LNCaP clone FGC (cell line): ENCODE measurements around the gene TXNL4A.
A peak's percentile ranks its signal among the peaks of the same experiment; 100 is the strongest.
"Not testable (repeated sequence)": the region's sequence is repeated elsewhere in the genome, so short reads cannot be mapped to it uniquely, and the experiment has no call there.

Experiments
- DNase-seq: peaks from one replicate; pipeline ENCODE4 v3.0.0-alpha.2; 2011; ENCODE audit warnings: low read depth
- H3K4me3 ChIP-seq: 2 replicates; pipeline ENCODE4 v1.5.1; 2011; ENCODE audit warnings: mild to moderate bottlenecking, low read depth, low read length, control low read depth
- CTCF ChIP-seq: IDR thresholded peaks from 2 replicates; pipeline ENCODE4 v1.5.1; 2012; ENCODE audit warnings: mild to moderate bottlenecking; ENCODE audit not compliant: control insufficient read depth, insufficient read depth; ENCODE audit errors: extremely low read depth

Gene TXNL4A

GRCh38 chr18:80029690-80030089, 41.3 kb upstream of the TXNL4A start:
- no peak overlapping the region for H3K4me3 ChIP-seq
- TF ChIP-seq CTCF, result no peak
- DNase-seq, result no peak

GRCh38 chr18:80027719-80028118, 39.4 kb upstream of the TXNL4A start:
- not testable (repeated sequence) for DNase-seq, H3K4me3 ChIP-seq

- TF ChIP-seq CTCF, result no peak
- no peak overlapping the region for H3K4me3 ChIP-seq
These were observed 38.0 kb upstream of the TXNL4A start for GRCh38 chr18:80026363-80026762.

GRCh38 chr18:80023173-80023572, 34.8 kb upstream of the TXNL4A start:
- H3K4me3 ChIP-seq, result no peak overlapping the region
- peak; percentile 22; the same call in 1 of the 2 replicates for TF ChIP-seq CTCF
- no peak for DNase-seq

More at GRCh38 chr18:80026363-80026762, 38.0 kb upstream of the TXNL4A start:
- DNase-seq, result no peak

GRCh38 chr18:80022613-80023012, 34.2 kb upstream of the TXNL4A start:
- no peak for DNase-seq
- H3K4me3 ChIP-seq, result no peak overlapping the region
- TF ChIP-seq CTCF, result no peak

- no peak overlapping the region for H3K4me3 ChIP-seq
- no peak for DNase-seq
- TF ChIP-seq CTCF, result no peak
These were observed 24.4 kb upstream of the TXNL4A start for GRCh38 chr18:80012714-80013113.

GRCh38 chr18:80011496-80012137, 23.3 kb upstream of the TXNL4A start:
- not testable (repeated sequence) for DNase-seq, H3K4me3 ChIP-seq

GRCh38 chr18:80010551-80010906, 22.2 kb upstream of the TXNL4A start:
- H3K4me3 ChIP-seq, result no peak overlapping the region
- no peak for TF ChIP-seq CTCF
- DNase-seq, result no peak
